ENCODE data around the gene INPP4B.

Gene INPP4B

GRCh38 chr4:142818031-142818430 lies 28.1 kb downstream of the INPP4B start:
- Histone ChIP-seq H4K8ac (ENCODE audit: low read depth, low read length) (no peak overlapping the region), H3K9ac (ENCODE audit: low read depth, low read length, poor library complexity) (no peak overlapping the region), H3K27ac (replicated peaks; ENCODE audit: low read length) (no peak overlapping the region), H2BK120ac (ENCODE audit: low read depth, low read length) (no peak overlapping the region), H3K27me3 (ENCODE audit: control insufficient read depth in 3 of 3, insufficient read depth in 3 of 3, low read depth in 1 of 3, low read length in 3 of 3) (no peaks in the 10 kb centered on the region), H2AK5ac (ENCODE audit: low read depth, low read length) (no peak overlapping the region), H3K4me1 (ENCODE audit: control insufficient read depth in 2 of 2, insufficient read depth in 1 of 2, low read depth in 1 of 2, low read length in 2 of 2) (peaks cover 2 to 4% of the 10 kb centered on the region in 2 donors), H3K4me3 (ENCODE audit: low read length in 2 of 2) (no peak overlapping the region), H3K18ac (ENCODE audit: low read length) (no peak overlapping the region), H3K23ac (ENCODE audit: low read depth, low read length, poor library complexity) (no peak overlapping the region), H3K4me2 (ENCODE audit: insufficient read depth, low read length, poor library complexity, severe bottlenecking) (no peak overlapping the region), H2AFZ (ENCODE audit: low read length) (peak overlapping the region; percentile 26), H2BK5ac (ENCODE audit: low read length) (no peak overlapping the region), H2BK15ac (ENCODE audit: low read length) (no peak overlapping the region), H3K4ac (ENCODE audit: low read length) (no peak overlapping the region), H4K91ac (ENCODE audit: low read depth, low read length, poor library complexity) (no peak overlapping the region), H3K14ac (ENCODE audit: low read length) (no peak overlapping the region), H3K36me3 (replicated peaks in 1 of 2; ENCODE audit: control insufficient read depth in 2 of 2, insufficient read depth in 2 of 2, low read length in 2 of 2) (no peaks in the 10 kb centered on the region), H3K9me3 (replicated peaks in 1 of 2; ENCODE audit: control insufficient read depth in 2 of 2, insufficient read depth in 1 of 2, low read depth in 1 of 2, low read length in 2 of 2) (peaks cover 0 to 5% of the 10 kb centered on the region in 2 donors), H3K79me1 (ENCODE audit: low read depth, low read length) (no peaks in the 10 kb centered on the region), H2BK12ac (ENCODE audit: low read length) (no peak overlapping the region)
- DNase-seq (ENCODE audit: low spot score) = no peak
- no CpG with 5 or more reads among the region's 1 CpG for WGBS, 2 donors (ENCODE audit: extremely low coverage in 2 of 2, insufficient read length in 2 of 2, insufficient replicate concordance in 1 of 2)

GRCh38 chr4:142817442-142817841 lies 28.7 kb downstream of the INPP4B start:
- Histone ChIP-seq H3K27me3 (ENCODE audit: control insufficient read depth in 3 of 3, insufficient read depth in 3 of 3, low read depth in 1 of 3, low read length in 3 of 3) (no peaks in the 10 kb centered on the region), H2AFZ (ENCODE audit: low read length) (peak overlapping the region; percentile 37), H3K36me3 (replicated peaks in 1 of 2; ENCODE audit: control insufficient read depth in 2 of 2, insufficient read depth in 2 of 2, low read length in 2 of 2) (no peaks in the 10 kb centered on the region), H3K4me3 (ENCODE audit: low read length in 2 of 2) (no peak overlapping the region), H3K23ac (ENCODE audit: low read depth, low read length, poor library complexity) (no peak overlapping the region), H3K4me1 (ENCODE audit: control insufficient read depth in 2 of 2, insufficient read depth in 1 of 2, low read depth in 1 of 2, low read length in 2 of 2) (peaks cover 2 to 4% of the 10 kb centered on the region in 2 donors), H2BK5ac (ENCODE audit: low read length) (no peak overlapping the region), H3K18ac (ENCODE audit: low read length) (no peak overlapping the region), H3K9ac (ENCODE audit: low read depth, low read length, poor library complexity) (peak overlapping the region; percentile 53), H2BK120ac (ENCODE audit: low read depth, low read length) (no peak overlapping the region), H3K4ac (ENCODE audit: low read length) (no peak overlapping the region), H3K14ac (ENCODE audit: low read length) (no peak overlapping the region), H3K9me3 (replicated peaks in 1 of 2; ENCODE audit: control insufficient read depth in 2 of 2, insufficient read depth in 1 of 2, low read depth in 1 of 2, low read length in 2 of 2) (peaks cover 0 to 5% of the 10 kb centered on the region in 2 donors), H4K8ac (ENCODE audit: low read depth, low read length) (no peak overlapping the region), H4K91ac (ENCODE audit: low read depth, low read length, poor library complexity) (no peak overlapping the region), H2AK5ac (ENCODE audit: low read depth, low read length) (no peak overlapping the region), H2BK12ac (ENCODE audit: low read length) (no peak overlapping the region), H3K27ac (replicated peaks; ENCODE audit: low read length) (peak overlapping the region; percentile 15), H3K79me1 (ENCODE audit: low read depth, low read length) (no peaks in the 10 kb centered on the region), H3K4me2 (ENCODE audit: insufficient read depth, low read length, poor library complexity, severe bottlenecking) (no peak overlapping the region), H2BK15ac (ENCODE audit: low read length) (no peak overlapping the region)
- DNase-seq (ENCODE audit: low spot score) = no peak
- WGBS, 2 donors (ENCODE audit: extremely low coverage in 2 of 2, insufficient read length in 2 of 2, insufficient replicate concordance in 1 of 2) = no CpG with 5 or more reads among the region's 6 CpGs

GRCh38 chr4:142815834-142816233 lies 30.3 kb downstream of the INPP4B start:
- Histone ChIP-seq H2BK120ac (ENCODE audit: low read depth, low read length) (no peak overlapping the region), H4K8ac (ENCODE audit: low read depth, low read length) (no peak overlapping the region), H3K27me3 (ENCODE audit: control insufficient read depth in 3 of 3, insufficient read depth in 3 of 3, low read depth in 1 of 3, low read length in 3 of 3) (no peaks in the 10 kb centered on the region), H3K79me1 (ENCODE audit: low read depth, low read length) (no peaks in the 10 kb centered on the region), H3K4ac (ENCODE audit: low read length) (no peak overlapping the region), H3K4me1 (ENCODE audit: control insufficient read depth in 2 of 2, insufficient read depth in 1 of 2, low read depth in 1 of 2, low read length in 2 of 2) (peaks cover 2 to 4% of the 10 kb centered on the region in 2 donors), H3K36me3 (replicated peaks in 1 of 2; ENCODE audit: control insufficient read depth in 2 of 2, insufficient read depth in 2 of 2, low read length in 2 of 2) (peaks cover 0 to 1% of the 10 kb centered on the region in 2 donors), H3K4me2 (ENCODE audit: insufficient read depth, low read length, poor library complexity, severe bottlenecking) (no peak overlapping the region), H3K23ac (ENCODE audit: low read depth, low read length, poor library complexity) (no peak overlapping the region), H2AK5ac (ENCODE audit: low read depth, low read length) (no peak overlapping the region), H3K9me3 (replicated peaks in 1 of 2; ENCODE audit: control insufficient read depth in 2 of 2, insufficient read depth in 1 of 2, low read depth in 1 of 2, low read length in 2 of 2) (peaks cover 0 to 5% of the 10 kb centered on the region in 2 donors), H3K9ac (ENCODE audit: low read depth, low read length, poor library complexity) (no peak overlapping the region), H3K18ac (ENCODE audit: low read length) (no peak overlapping the region), H2AFZ (ENCODE audit: low read length) (peak overlapping the region; percentile 5), H3K14ac (ENCODE audit: low read length) (no peak overlapping the region), H2BK15ac (ENCODE audit: low read length) (no peak overlapping the region), H3K4me3 (ENCODE audit: low read length in 2 of 2) (no peak overlapping the region), H2BK12ac (ENCODE audit: low read length) (no peak overlapping the region), H3K27ac (replicated peaks; ENCODE audit: low read length) (no peak overlapping the region), H2BK5ac (ENCODE audit: low read length) (no peak overlapping the region), H4K91ac (ENCODE audit: low read depth, low read length, poor library complexity) (no peak overlapping the region)
- WGBS, 2 donors (ENCODE audit: extremely low coverage in 2 of 2, insufficient read length in 2 of 2, insufficient replicate concordance in 1 of 2) = no CpG with 5 or more reads among the region's 1 CpG
- no peak for DNase-seq (ENCODE audit: low spot score)

GRCh38 chr4:142813388-142813787 lies 32.7 kb downstream of the INPP4B start:
- no peak overlapping the region for H3K23ac ChIP-seq (ENCODE audit: low read depth, low read length, poor library complexity)
- no peak overlapping the region for H2AFZ ChIP-seq (ENCODE audit: low read length)
- no peak overlapping the region for H4K91ac ChIP-seq (ENCODE audit: low read depth, low read length, poor library complexity)
- no peak overlapping the region for H3K27ac ChIP-seq (replicated peaks; ENCODE audit: low read length)
- no peak overlapping the region for H3K9ac ChIP-seq (ENCODE audit: low read depth, low read length, poor library complexity)
- peaks cover 0 to 1% of the 10 kb centered on the region in 2 donors for H3K36me3 ChIP-seq (replicated peaks in 1 of 2; ENCODE audit: control insufficient read depth in 2 of 2, insufficient read depth in 2 of 2, low read length in 2 of 2)
- H3K9me3 ChIP-seq (replicated peaks in 1 of 2; ENCODE audit: control insufficient read depth in 2 of 2, insufficient read depth in 1 of 2, low read depth in 1 of 2, low read length in 2 of 2) = no peaks in the 10 kb centered on the region
- H3K79me1 ChIP-seq (ENCODE audit: low read depth, low read length) = no peaks in the 10 kb centered on the region
- no peaks in the 10 kb centered on the region for H3K27me3 ChIP-seq (ENCODE audit: control insufficient read depth in 3 of 3, insufficient read depth in 3 of 3, low read depth in 1 of 3, low read length in 3 of 3)
- no peak overlapping the region for H3K4ac ChIP-seq (ENCODE audit: low read length)
- no peak overlapping the region for H3K14ac ChIP-seq (ENCODE audit: low read length)
- H3K4me3 ChIP-seq (ENCODE audit: low read length in 2 of 2) = no peak overlapping the region
- DNase-seq (ENCODE audit: low spot score) = no peak
- H2BK5ac ChIP-seq (ENCODE audit: low read length) = no peak overlapping the region
- WGBS, 2 donors (ENCODE audit: extremely low coverage in 2 of 2, insufficient read length in 2 of 2, insufficient replicate concordance in 1 of 2) = no CpG with 5 or more reads among the region's 2 CpGs
- no peak overlapping the region for H2AK5ac ChIP-seq (ENCODE audit: low read depth, low read length)
- H2BK15ac ChIP-seq (ENCODE audit: low read length) = no peak overlapping the region
- peaks cover 2 to 4% of the 10 kb centered on the region in 2 donors for H3K4me1 ChIP-seq (ENCODE audit: control insufficient read depth in 2 of 2, insufficient read depth in 1 of 2, low read depth in 1 of 2, low read length in 2 of 2)
- no peak overlapping the region for H2BK12ac ChIP-seq (ENCODE audit: low read length)
- no peak overlapping the region for H3K4me2 ChIP-seq (ENCODE audit: insufficient read depth, low read length, poor library complexity, severe bottlenecking)
- no peak overlapping the region for H4K8ac ChIP-seq (ENCODE audit: low read depth, low read length)
- H3K18ac ChIP-seq (ENCODE audit: low read length) = no peak overlapping the region
- no peak overlapping the region for H2BK120ac ChIP-seq (ENCODE audit: low read depth, low read length)
